Activated CD8-positive, alpha-beta T cell treated with anti-CD3 and anti-CD28 coated beads, Interleukin-2, amount 10 ng/mL, durations not matched to agents 7 days and 5 days (primary cell): Measurements from ENCODE around the gene CDHR2. TPM values are rescaled to one million over a fixed set of nuclear protein-coding genes. Genes with fewer than 3 reads are reported as not detected.

Source experiments
- ATAC-seq: fragments of 150-1000 bp; cut with Tn5 transposase; one replicate; pipeline ENCODE4 v1.10.0; 2021; ENCODE audit warnings: moderate library complexity
- CTCF ChIA-PET: fragments of 350-600 bp; sonication (Branson Sonifier 250); formaldehyde crosslinking; loops from one replicate; lab custom pipeline; 2021; ENCODE audit warnings: antibody characterized with exemption; lab: Charles Lee
- POLR2A ChIA-PET: fragments of 350-600 bp; sonication (Branson Sonifier 250); formaldehyde crosslinking; loops from one replicate; lab custom pipeline; 2021; ENCODE audit warnings: antibody characterized with exemption; lab: Charles Lee
- DNase-seq: peaks from one replicate; pipeline ENCODE4 v3.0.0-alpha.2; 2020
- H3K27ac Mint-ChIP-seq: one replicate; pipeline ENCODE4 v1.8.0; 2021; ENCODE audit warnings: mild to moderate bottlenecking, mixed read lengths
- H3K27me3 Mint-ChIP-seq: one replicate; pipeline ENCODE4 v1.8.0; 2021; ENCODE audit warnings: low read depth, mixed read lengths
- H3K36me3 Mint-ChIP-seq: one replicate; pipeline ENCODE4 v1.8.0; 2021; ENCODE audit warnings: low read depth, mixed read lengths
- H3K4me1 Mint-ChIP-seq: one replicate; pipeline ENCODE4 v1.8.0; 2021; ENCODE audit warnings: low read depth, mixed read lengths
- H3K4me3 Mint-ChIP-seq: one replicate; pipeline ENCODE4 v1.8.0; 2021; ENCODE audit warnings: mild to moderate bottlenecking, mixed read lengths
- H3K9me3 Mint-ChIP-seq: one replicate; pipeline ENCODE4 v1.8.0; 2022; ENCODE audit warnings: mixed read lengths; ENCODE audit not compliant: insufficient read depth
- total RNA-seq, 2 experiments: library from RNA; stranded (reverse); gene quantifications; one replicate each; pipeline ENCODE4 v1.2.3, GENCODE V29; 2021

The CDHR2 gene
- total RNA-seq, 2 experiments from 2014 or later = 2.1 to 2.2 TPM

GRCh38 chr5:176529741-176530141, 19.4 kb upstream of the CDHR2 start:
- ChIA-PET CTCF (interaction anchor here (0.8 to 8.5 kb wide), 7 partner anchors 9 to 113 kb away, joined by 3 to 65 read pairs (median 5); partner anchors contain the start of genes CLTB and FAF2), POLR2A (interaction anchor here (0.8 to 3.9 kb wide), 7 partner anchors 8 to 140 kb away, joined by 3 to 34 read pairs (median 4); partner anchors contain the start of genes CLTB and FAF2)
- ATAC-seq (peak; percentile 58), DNase-seq (peak; percentile 85)
- H3K4me1 Mint-ChIP-seq = peaks cover 60% of the 10 kb centered on the region
- H3K4me3 Mint-ChIP-seq = peak overlapping the region; percentile 79
- H3K36me3 Mint-ChIP-seq = peaks cover 66% of the 10 kb centered on the region
- no peaks in the 10 kb centered on the region for H3K27me3 Mint-ChIP-seq
- H3K9me3 Mint-ChIP-seq = no peaks in the 10 kb centered on the region
- peak overlapping the region; percentile 85 for H3K27ac Mint-ChIP-seq

GRCh38 chr5:176530393-176530982, 18.7 kb upstream of the CDHR2 start:
- no peak for ATAC-seq
- CTCF ChIA-PET = interaction anchor here (0.9 to 8.5 kb wide), 10 partner anchors 8 to 128 kb away, joined by 3 to 65 read pairs (median 4); partner anchors contain the start of genes CLTB and FAF2
- POLR2A ChIA-PET = interaction anchor here (0.8 to 3.9 kb wide), 7 partner anchors 7 to 141 kb away, joined by 3 to 34 read pairs (median 4); partner anchors contain the start of genes CLTB and FAF2
- Mint-ChIP-seq H3K36me3 (peaks cover 69% of the 10 kb centered on the region), H3K9me3 (no peaks in the 10 kb centered on the region), H3K27me3 (no peaks in the 10 kb centered on the region), H3K4me1 (peaks cover 67% of the 10 kb centered on the region), H3K4me3 (peak overlapping the region; percentile 89), H3K27ac (peak overlapping the region; percentile 96)
- DNase-seq = no peak

- ChIA-PET CTCF (interaction anchor here (1.0 to 8.5 kb wide), 7 partner anchors 7 to 127 kb away, joined by 3 to 65 read pairs (median 4); partner anchors contain the start of gene FAF2), POLR2A (interaction anchor here (2.4 to 3.9 kb wide), 2 partner anchors 12 to 83 kb away, joined by 9 to 34 read pairs; partner anchors contain the start of gene FAF2)
- peak overlapping the region; percentile 96 for H3K27ac Mint-ChIP-seq
- H3K9me3 Mint-ChIP-seq = no peaks in the 10 kb centered on the region
- DNase-seq (peak; percentile 50), ATAC-seq (peak; percentile 13)
- no peaks in the 10 kb centered on the region for H3K27me3 Mint-ChIP-seq
- H3K36me3 Mint-ChIP-seq = peaks cover 73% of the 10 kb centered on the region
- peak overlapping the region; percentile 89 for H3K4me3 Mint-ChIP-seq
- H3K4me1 Mint-ChIP-seq = peaks cover 69% of the 10 kb centered on the region
Observed at GRCh38 chr5:176530983-176531901, 17.9 kb upstream of the CDHR2 start.

- Mint-ChIP-seq H3K36me3 (peaks cover 69% of the 10 kb centered on the region), H3K27me3 (no peaks in the 10 kb centered on the region), H3K9me3 (no peaks in the 10 kb centered on the region), H3K4me3 (peak overlapping the region; percentile 89), H3K27ac (peak overlapping the region; percentile 96), H3K4me1 (peaks cover 69% of the 10 kb centered on the region)
- ChIA-PET POLR2A (interaction anchor here (0.7 to 3.9 kb wide), 4 partner anchors 11 to 901 kb away, joined by 3 to 34 read pairs (median 12); partner anchors contain the start of gene FAF2), CTCF (interaction anchor here (1.0 to 8.5 kb wide), 5 partner anchors 9 to 127 kb away, joined by 3 to 65 read pairs (median 4); partner anchors contain the start of gene FAF2)
- DNase-seq (no peak), ATAC-seq (no peak)
Observed at GRCh38 chr5:176531902-176532493, 17.1 kb upstream of the CDHR2 start.

- peak overlapping the region; percentile 95 for H3K4me3 Mint-ChIP-seq
- H3K9me3 Mint-ChIP-seq = no peaks in the 10 kb centered on the region
- ChIA-PET CTCF (interaction anchor here (1.2 to 8.5 kb wide), 4 partner anchors 10 to 102 kb away, joined by 4 to 65 read pairs (median 22); partner anchors contain the start of gene FAF2), POLR2A (interaction anchor here (0.9 to 3.7 kb wide), 4 partner anchors 10 to 144 kb away, joined by 3 to 35 read pairs (median 10); partner anchors contain the start of gene FAF2)
- DNase-seq (no peak), ATAC-seq (no peak)
- peak overlapping the region; percentile 99 for H3K27ac Mint-ChIP-seq
- peaks cover 61% of the 10 kb centered on the region for H3K4me1 Mint-ChIP-seq
- H3K27me3 Mint-ChIP-seq = no peaks in the 10 kb centered on the region
- H3K36me3 Mint-ChIP-seq = peaks cover 63% of the 10 kb centered on the region
Observed at GRCh38 chr5:176532795-176533194, 16.3 kb upstream of the CDHR2 start.

GRCh38 chr5:176533390-176533789, 15.8 kb upstream of the CDHR2 start:
- ATAC-seq (no peak), DNase-seq (no peak)
- no peaks in the 10 kb centered on the region for H3K27me3 Mint-ChIP-seq
- peaks cover 60% of the 10 kb centered on the region for H3K4me1 Mint-ChIP-seq
- CTCF ChIA-PET = interaction anchor here (0.6 to 8.5 kb wide), 9 partner anchors 8 to 804 kb away, joined by 3 to 65 read pairs (median 4); partner anchors contain the start of genes CLTB, FAF2 and TSPAN17
- POLR2A ChIA-PET = interaction anchor here (0.9 to 3.7 kb wide), 9 partner anchors 10 to 144 kb away, joined by 3 to 35 read pairs (median 3); partner anchors contain the start of genes CLTB and FAF2
- peaks cover 57% of the 10 kb centered on the region for H3K36me3 Mint-ChIP-seq
- H3K9me3 Mint-ChIP-seq = no peaks in the 10 kb centered on the region
- peak overlapping the region; percentile 95 for H3K4me3 Mint-ChIP-seq
- H3K27ac Mint-ChIP-seq = peak overlapping the region; percentile 99

- Mint-ChIP-seq H3K27me3 (no peaks in the 10 kb centered on the region), H3K27ac (peak overlapping the region; percentile 99), H3K36me3 (peaks cover 55% of the 10 kb centered on the region), H3K9me3 (no peaks in the 10 kb centered on the region), H3K4me1 (peaks cover 62% of the 10 kb centered on the region), H3K4me3 (peak overlapping the region; percentile 95)
- CTCF ChIA-PET = interaction anchor here (0.7 to 8.5 kb wide), 9 partner anchors 9 to 805 kb away, joined by 3 to 65 read pairs (median 5); partner anchors contain the start of genes CLTB, FAF2 and TSPAN17
- ATAC-seq (peak; percentile 7), DNase-seq (peak; percentile 76)
- POLR2A ChIA-PET = interaction anchor here (0.9 to 3.7 kb wide), 10 partner anchors 9 to 145 kb away, joined by 3 to 35 read pairs (median 4); partner anchors contain the start of genes CLTB and FAF2
Observed at GRCh38 chr5:176533894-176534611, 15.1 kb upstream of the CDHR2 start.

- Mint-ChIP-seq H3K27me3 (no peaks in the 10 kb centered on the region), H3K9me3 (no peaks in the 10 kb centered on the region), H3K36me3 (peaks cover 49% of the 10 kb centered on the region), H3K27ac (peak overlapping the region; percentile 99), H3K4me1 (peaks cover 62% of the 10 kb centered on the region), H3K4me3 (peak overlapping the region; percentile 95)
- DNase-seq = no peak
- ChIA-PET CTCF (interaction anchor here (1.5 to 8.5 kb wide), 4 partner anchors 8 to 118 kb away, joined by 5 to 65 read pairs (median 24); partner anchors contain the start of genes CLTB and FAF2), POLR2A (interaction anchor here (1.0 to 3.7 kb wide), 7 partner anchors 9 to 118 kb away, joined by 3 to 35 read pairs (median 5); partner anchors contain the start of genes CLTB and FAF2)
- no peak for ATAC-seq
Observed at GRCh38 chr5:176534640-176535039, 14.5 kb upstream of the CDHR2 start.

GRCh38 chr5:176535101-176535663, 14.0 kb upstream of the CDHR2 start:
- peak; percentile 58 for DNase-seq
- Mint-ChIP-seq H3K4me3 (peak overlapping the region; percentile 95), H3K27ac (peak overlapping the region; percentile 99), H3K27me3 (no peaks in the 10 kb centered on the region), H3K4me1 (peaks cover 64% of the 10 kb centered on the region), H3K9me3 (no peaks in the 10 kb centered on the region), H3K36me3 (peaks cover 46% of the 10 kb centered on the region)
- CTCF ChIA-PET = interaction anchor here (1.5 to 8.5 kb wide), 4 partner anchors 8 to 119 kb away, joined by 5 to 65 read pairs (median 24); partner anchors contain the start of genes CLTB and FAF2
- ATAC-seq = no peak
- POLR2A ChIA-PET = interaction anchor here (0.8 to 3.7 kb wide), 10 partner anchors 8 to 470 kb away, joined by 3 to 35 read pairs (median 4); partner anchors contain the start of genes CDHR2, FAF2 and KIAA1191
